Right cardiac atrium (tissue), 5 donors: ENCODE data around the gene TPT1. TPM values are rescaled to one million over a fixed set of nuclear protein-coding genes. Genes with fewer than 3 reads are reported as not detected.
A peak's percentile ranks its signal among the peaks of the same experiment; 100 is the strongest.
"Not testable (repeated sequence)": the region's sequence is repeated elsewhere in the genome, so short reads cannot be mapped to it uniquely, and the experiment has no call there.

Experiments
- ATAC-seq, 2 donors: fragments of 200-7000 bp; cut with Tn5 transposase; one replicate each; pipeline versions ENCODE4 v1.8.0 to v1.9.1; 2020; ENCODE audit warnings: moderate library complexity in 2 of 2, mild to moderate bottlenecking in 1 of 2
- DNase-seq, 3 donors: peaks; one replicate each; pipeline ENCODE4 v3.0.0-alpha.2; 2020
- H3K27ac ChIP-seq: one replicate; pipeline ENCODE4 v1.5.1; 2013; ENCODE audit warnings: mild to moderate bottlenecking, low read length, control low read depth, moderate library complexity
- H3K27me3 ChIP-seq: one replicate; pipeline ENCODE4 v1.6.1; 2013; ENCODE audit not compliant: control insufficient read depth, insufficient read depth
- H3K4me1 ChIP-seq: one replicate; pipeline ENCODE4 v1.6.1; 2013; ENCODE audit warnings: low read length; ENCODE audit not compliant: control insufficient read depth, insufficient read depth
- H3K4me3 ChIP-seq: one replicate; pipeline ENCODE4 v1.5.1; 2013; ENCODE audit warnings: low read length, control low read depth
- H3K9me3 ChIP-seq: one replicate; pipeline ENCODE4 v1.6.1; 2013; ENCODE audit warnings: low read length; ENCODE audit not compliant: control insufficient read depth
- WGBS: extraction: QIAGEN DNeasy Blood & Tissue Kit; methylation state at CpG from one replicate; pipeline ENCODE4 v1.1.7; 2013; 5-methylcytosine and 5-hydroxymethylcytosine counted together
- intact Hi-C, 4 donors: fragments of 100-400 bp; cut with DNase I; formaldehyde crosslinking; loops; one replicate each; pipeline versions ENCODE4 v1.11.0 to v1.14.0; 2022 to 2023
- polyA plus RNA-seq: library from polyadenylated mRNA; stranded (reverse); fragments of 200-250 nt; gene quantifications from one replicate; pipeline ENCODE4 v1.2.3, GENCODE V29; 2013
- total RNA-seq, 4 donors: library from RNA; stranded (reverse); fragmentation: NEBNext Ultra II Directional; extraction: Animal tissue kit (Norgen Biotek cat#: 25700); gene quantifications; one replicate each; pipeline ENCODE4 v1.2.1, GENCODE V29; 2021
- donor health status: healthy with polysubstance abuse.
- donor health status: DM: no; HTN: yes; CAD: no.
- donor health status: DM: no; HTN: no; CAD: no.
- donor health status: DM: no; HTN: yes; CAD: no; lungs with severe emphysema.
- donor health status: DM: yes; HTN: yes; CAD: no.

The TPT1 gene
- total and polyA plus RNA-seq, 5 donors, result 3,534 to 8,085 (median 4,298) TPM

GRCh38 chr13:45367358-45367757 is 26.4 kb upstream of the TPT1 start:
- DNase-seq (peak in 2 of 3 donors; percentile 41 to 70), ATAC-seq (peak in 1 of 2 donors; percentile 66)
- 58% methylated on average over 2 of the region's 2 CpGs for WGBS
- H3K9me3 ChIP-seq, result no peaks in the 10 kb centered on the region
- H3K4me3 ChIP-seq, result no peak overlapping the region
- H3K4me1 ChIP-seq, result no peaks in the 10 kb centered on the region
- intact Hi-C loops, result no loop called here
- no peak overlapping the region for H3K27ac ChIP-seq
- H3K27me3 ChIP-seq, result no peaks in the 10 kb centered on the region

DNA sequence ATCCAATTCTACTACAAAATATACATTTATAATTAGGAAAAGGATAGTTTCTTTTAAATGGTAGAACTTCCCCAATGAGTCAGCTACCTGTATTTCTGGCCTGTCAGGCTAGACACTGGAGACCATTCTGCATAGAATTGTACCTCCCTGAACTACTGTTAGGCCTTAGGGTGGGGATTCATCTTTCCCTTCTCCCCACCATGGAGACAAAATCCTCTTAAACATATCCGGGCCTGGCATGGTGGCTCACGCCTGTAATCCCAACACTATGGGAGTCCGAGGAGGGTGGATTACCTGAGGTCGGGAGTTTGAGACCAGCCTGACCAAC is 24.5 kb upstream of the TPT1 start:
- no peaks in the 10 kb centered on the region for H3K9me3 ChIP-seq
- ATAC-seq (no peak), DNase-seq (no peak)
- H3K27ac ChIP-seq, result no peak overlapping the region
- no peaks in the 10 kb centered on the region for H3K27me3 ChIP-seq
- H3K4me3 ChIP-seq, result no peak overlapping the region
- intact Hi-C loops, result no loop called here
- 97% methylated on average over 4 of the region's 4 CpGs for WGBS
- no peaks in the 10 kb centered on the region for H3K4me1 ChIP-seq

- Histone ChIP-seq H3K27ac (no peak overlapping the region), H3K27me3 (no peaks in the 10 kb centered on the region), H3K9me3 (no peaks in the 10 kb centered on the region), H3K4me1 (no peaks in the 10 kb centered on the region), H3K4me3 (no peak overlapping the region)
- WGBS, result 94% methylated on average over 10 of the region's 10 CpGs
- ATAC-seq (no peak), DNase-seq (no peak)
- intact Hi-C loops, result no loop called here
These were observed 24.0 kb upstream of the TPT1 start for GRCh38 chr13:45364876-45365557.

DNA sequence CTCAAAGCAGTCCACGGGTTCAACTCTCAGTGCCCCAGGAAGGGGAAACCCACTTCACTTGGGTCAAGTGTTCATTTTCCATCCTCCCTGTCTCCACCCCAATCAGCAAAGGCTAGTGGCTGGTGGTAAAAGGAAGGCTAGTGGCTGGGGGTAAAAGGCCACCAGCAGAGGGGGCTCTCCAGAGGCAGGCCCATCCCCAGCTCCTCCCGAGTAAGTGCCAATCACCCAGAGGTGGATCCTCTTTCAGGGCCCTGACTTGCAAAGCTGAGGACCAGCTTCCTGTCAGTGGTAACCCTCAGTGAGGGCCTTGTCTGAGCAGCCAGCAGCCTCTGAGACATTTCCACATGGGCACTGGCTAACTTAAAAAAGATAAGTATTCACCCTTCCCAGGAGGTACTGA is 22.0 kb upstream of the TPT1 start:
- no peaks in the 10 kb centered on the region for H3K9me3 ChIP-seq
- WGBS, result 81% methylated on average over 2 of the region's 2 CpGs
- ATAC-seq (no peak), DNase-seq (no peak)
- H3K4me1 ChIP-seq, result no peaks in the 10 kb centered on the region
- no peaks in the 10 kb centered on the region for H3K27me3 ChIP-seq
- no peak overlapping the region for H3K4me3 ChIP-seq
- no peak overlapping the region for H3K27ac ChIP-seq
- intact Hi-C loops, result no loop called here

- Histone ChIP-seq H3K4me1 (peaks cover 2% of the 10 kb centered on the region), H3K27ac (no peak overlapping the region), H3K27me3 (no peaks in the 10 kb centered on the region), H3K4me3 (no peak overlapping the region), H3K9me3 (no peaks in the 10 kb centered on the region)
- ATAC-seq (peak in 1 of 2 donors; percentile 23), DNase-seq (no peak)
- 94% methylated on average over 14 of the region's 14 CpGs for WGBS
- intact Hi-C loops, result no loop called here
These were observed 20.7 kb upstream of the TPT1 start for GRCh38 chr13:45361596-45362206.

DNA sequence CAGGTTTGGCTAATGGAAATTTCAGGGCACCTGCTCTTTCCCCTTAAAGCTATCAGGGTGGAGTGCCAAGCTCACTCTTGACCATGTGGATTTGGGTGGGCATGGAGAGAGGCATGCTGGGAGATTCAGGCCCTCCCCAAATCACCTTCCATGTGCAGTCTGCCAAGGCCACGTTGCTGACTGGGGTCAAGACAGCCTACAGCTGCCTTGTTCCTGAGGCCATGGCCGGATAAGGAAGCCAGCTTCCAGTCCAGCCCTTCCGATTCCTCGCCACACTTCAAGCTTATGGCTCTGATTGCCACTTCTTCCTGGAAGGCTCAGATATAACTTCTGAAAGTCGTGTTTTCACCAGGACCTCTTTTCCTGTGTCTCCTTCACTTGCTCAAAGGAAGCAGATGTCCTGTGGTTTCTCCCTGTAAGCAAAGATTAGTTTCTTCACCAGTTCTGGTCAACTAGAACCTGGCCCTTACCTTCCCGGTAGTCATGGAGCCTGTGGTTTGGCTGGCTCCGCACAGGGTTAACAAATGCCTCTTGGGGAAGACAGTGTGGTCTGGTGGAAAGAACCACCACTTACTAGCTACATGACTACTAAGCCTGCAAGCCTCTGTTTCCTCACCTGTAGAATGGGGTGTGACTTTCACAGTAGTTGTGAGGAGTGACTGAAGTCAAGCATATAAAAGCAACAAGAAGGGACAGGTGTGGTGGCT is 16.1 kb upstream of the TPT1 start:
- DNase-seq, result no peak
- H3K27ac ChIP-seq, result no peak overlapping the region
- no peaks in the 10 kb centered on the region for H3K9me3 ChIP-seq
- 73% methylated on average over 7 of the region's 7 CpGs for WGBS
- ATAC-seq, result no peak
- intact Hi-C loops, result no loop called here
- peaks cover 2% of the 10 kb centered on the region for H3K4me1 ChIP-seq
- no peak overlapping the region for H3K4me3 ChIP-seq
- no peaks in the 10 kb centered on the region for H3K27me3 ChIP-seq

GRCh38 chr13:45353895-45354294 is 12.9 kb upstream of the TPT1 start:
- 95% methylated on average over 1 of the region's 1 CpG for WGBS
- ATAC-seq, result no peak

GRCh38 chr13:45352031-45352430 is 11.0 kb upstream of the TPT1 start:
- Histone ChIP-seq H3K4me3 (no peak overlapping the region), H3K27ac (no peak overlapping the region), H3K4me1 (peaks cover 2% of the 10 kb centered on the region), H3K27me3 (no peaks in the 10 kb centered on the region), H3K9me3 (no peaks in the 10 kb centered on the region)
- 85% methylated on average over 10 of the region's 10 CpGs for WGBS
- ATAC-seq (no peak), DNase-seq (no peak)
- intact Hi-C loops, result no loop called here

More at GRCh38 chr13:45353895-45354294, 12.9 kb upstream of the TPT1 start:
- intact Hi-C loops, result no loop called here
- H3K9me3 ChIP-seq, result no peaks in the 10 kb centered on the region
- H3K27ac ChIP-seq, result no peak overlapping the region
- no peak overlapping the region for H3K4me3 ChIP-seq
- no peak for DNase-seq
- H3K27me3 ChIP-seq, result no peaks in the 10 kb centered on the region
- H3K4me1 ChIP-seq, result peaks cover 2% of the 10 kb centered on the region

GRCh38 chr13:45350152-45350551 is 9.2 kb upstream of the TPT1 start:
- no peaks in the 10 kb centered on the region for H3K27me3 ChIP-seq
- intact Hi-C loops, result no loop called here
- no peak for ATAC-seq
- no peaks in the 10 kb centered on the region for H3K9me3 ChIP-seq
- H3K27ac ChIP-seq, result no peak overlapping the region
- H3K4me3 ChIP-seq, result no peak overlapping the region
- DNase-seq, result no peak
- WGBS, result 97% methylated on average over 8 of the region's 8 CpGs
- H3K4me1 ChIP-seq, result no peaks in the 10 kb centered on the region

- Histone ChIP-seq H3K4me3 (no peak overlapping the region), H3K27me3 (no peaks in the 10 kb centered on the region), H3K9me3 (no peaks in the 10 kb centered on the region), H3K4me1 (no peaks in the 10 kb centered on the region), H3K27ac (no peak overlapping the region)
- 17% methylated on average over 2 of the region's 2 CpGs for WGBS
- DNase-seq (no peak), ATAC-seq (peak; percentile 10 to 42)
- intact Hi-C loops, result no loop called here
These were observed 8.5 kb upstream of the TPT1 start for GRCh38 chr13:45349438-45349837.

GRCh38 chr13:45344064-45344463 is 3.1 kb upstream of the TPT1 start:
- H3K27ac ChIP-seq, H3K27me3 ChIP-seq, DNase-seq, ATAC-seq, H3K4me3 ChIP-seq, intact Hi-C loops, H3K4me1 ChIP-seq, H3K9me3 ChIP-seq: not testable (repeated sequence)
- 95% methylated on average over 8 of the region's 8 CpGs for WGBS
